ENCODE data around the gene CDKL5.

DNA sequence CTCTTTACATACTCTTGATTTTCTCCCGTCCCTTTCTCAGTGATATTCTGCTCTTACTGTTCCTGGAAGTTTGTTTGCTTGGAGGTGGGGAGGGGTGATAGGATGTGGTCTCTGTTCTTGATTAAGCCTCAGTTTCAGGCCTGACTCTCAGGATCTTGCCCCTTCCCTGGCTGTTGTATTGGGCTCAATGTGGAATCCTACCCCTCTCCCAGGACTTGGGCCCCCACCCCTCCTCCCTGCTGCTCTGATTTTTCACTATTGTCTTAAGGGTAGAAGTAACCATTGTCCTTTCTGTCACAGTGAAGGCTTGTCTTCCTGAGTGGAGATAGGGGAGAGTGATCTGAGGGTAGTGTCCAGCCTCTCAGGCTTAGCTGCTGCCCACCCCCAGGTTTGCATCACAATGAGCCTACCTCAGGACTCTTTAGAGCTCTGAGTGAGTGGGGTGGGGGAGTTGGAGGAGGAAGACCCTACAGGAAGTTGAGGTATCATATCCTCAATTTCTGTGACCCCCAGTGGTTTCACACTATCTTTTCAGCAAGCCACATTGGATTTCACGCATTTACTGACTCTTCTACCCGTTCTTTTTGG, 16.5 kb downstream of the CDKL5 start:
- TF ChIP-seq POLR2A (IDR thresholded peaks at IDR 0.05; ENCODE audit: low read length) (no peak), GATA1 (IDR thresholded peaks at IDR 0.05; ENCODE audit: low read depth, low read length) (no peak)
